Activated CD8-positive, alpha-beta memory T cell treated with anti-CD3 and anti-CD28 coated beads for 36 hours (primary cell): ENCODE results near the gene HPS1. TPM values are rescaled to one million over a fixed set of nuclear protein-coding genes. Genes with fewer than 3 reads are reported as not detected.

ENCODE experiments used
- CTCF ChIA-PET: fragments of 350-600 bp; sonication (Branson Sonifier 250); formaldehyde crosslinking; loops from one replicate; lab custom pipeline; 2021; ENCODE audit warnings: antibody characterized with exemption; lab: Charles Lee
- POLR2A ChIA-PET: fragments of 350-600 bp; sonication (Branson Sonifier 250); formaldehyde crosslinking; loops from one replicate; lab custom pipeline; 2021; ENCODE audit warnings: antibody characterized with exemption; lab: Charles Lee
- total RNA-seq, 2 experiments: library from RNA; stranded (reverse); gene quantifications; one replicate each; pipeline ENCODE4 v1.2.3, GENCODE V29; 2021

Gene HPS1
- total RNA-seq, 2 experiments from 2014 or later: 47.5 to 47.8 TPM

DNA sequence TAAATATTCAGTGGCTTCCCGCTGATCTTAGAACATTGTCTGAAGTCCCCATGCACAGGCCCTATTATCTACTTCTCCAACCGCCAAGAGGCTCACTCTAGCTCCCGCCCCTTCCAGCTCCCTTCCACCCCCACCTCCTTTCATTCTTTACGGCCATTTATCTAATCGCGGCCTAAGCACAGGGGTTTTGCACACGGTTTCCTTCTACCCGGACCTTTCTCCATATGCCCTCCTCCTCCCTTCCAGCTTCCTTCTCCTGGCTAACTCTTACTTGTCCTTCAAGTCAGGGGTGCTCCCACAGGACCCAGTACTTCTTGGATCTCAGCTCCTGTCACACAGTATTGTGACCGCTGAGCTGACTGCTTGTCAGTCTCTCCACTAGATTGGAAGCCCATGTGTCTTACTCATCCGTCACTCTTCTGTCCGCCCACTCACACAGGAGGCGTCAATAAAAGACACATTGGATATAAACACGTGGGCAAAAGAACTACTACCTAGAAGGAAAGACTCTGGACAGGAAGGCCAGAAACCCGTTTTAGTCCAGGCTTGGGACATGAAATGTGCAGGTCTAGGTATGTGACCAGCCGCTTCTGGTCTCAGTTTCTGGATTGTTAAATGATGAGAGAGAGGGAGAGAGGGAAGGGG is 20.2 kb upstream of the HPS1 start:
- ChIA-PET CTCF (interaction anchor here (0.5 to 2.1 kb wide), 15 partner anchors 9 to 964 kb away, joined by 3 to 12 read pairs (median 3); no protein-coding TSS in a partner anchor), POLR2A (no interaction called here)

DNA sequence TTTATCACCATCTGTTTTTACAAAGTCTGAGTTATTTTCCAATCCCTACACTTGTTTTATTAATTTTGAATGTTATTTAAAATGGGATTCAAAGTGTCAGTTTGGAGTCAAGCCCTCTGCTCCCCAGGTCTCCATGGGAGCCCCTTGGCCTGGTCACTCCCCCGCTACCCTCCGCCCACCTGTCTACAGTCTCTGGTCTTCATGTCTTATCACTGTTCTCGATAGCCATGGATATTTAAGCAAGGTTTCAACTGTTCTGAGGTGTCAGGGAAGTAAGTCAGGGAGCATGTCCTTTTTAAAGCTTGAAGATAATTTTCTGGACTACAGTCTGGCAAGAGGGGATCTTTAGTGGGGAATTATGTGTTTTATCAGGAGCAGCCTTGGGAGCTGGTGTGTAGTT is 19.1 kb upstream of the HPS1 start:
- ChIA-PET POLR2A (no interaction called here), CTCF (interaction anchor here (1.7 kb wide), 1 partner anchor 20 kb away, joined by 9 read pairs; no protein-coding TSS in a partner anchor)

DNA sequence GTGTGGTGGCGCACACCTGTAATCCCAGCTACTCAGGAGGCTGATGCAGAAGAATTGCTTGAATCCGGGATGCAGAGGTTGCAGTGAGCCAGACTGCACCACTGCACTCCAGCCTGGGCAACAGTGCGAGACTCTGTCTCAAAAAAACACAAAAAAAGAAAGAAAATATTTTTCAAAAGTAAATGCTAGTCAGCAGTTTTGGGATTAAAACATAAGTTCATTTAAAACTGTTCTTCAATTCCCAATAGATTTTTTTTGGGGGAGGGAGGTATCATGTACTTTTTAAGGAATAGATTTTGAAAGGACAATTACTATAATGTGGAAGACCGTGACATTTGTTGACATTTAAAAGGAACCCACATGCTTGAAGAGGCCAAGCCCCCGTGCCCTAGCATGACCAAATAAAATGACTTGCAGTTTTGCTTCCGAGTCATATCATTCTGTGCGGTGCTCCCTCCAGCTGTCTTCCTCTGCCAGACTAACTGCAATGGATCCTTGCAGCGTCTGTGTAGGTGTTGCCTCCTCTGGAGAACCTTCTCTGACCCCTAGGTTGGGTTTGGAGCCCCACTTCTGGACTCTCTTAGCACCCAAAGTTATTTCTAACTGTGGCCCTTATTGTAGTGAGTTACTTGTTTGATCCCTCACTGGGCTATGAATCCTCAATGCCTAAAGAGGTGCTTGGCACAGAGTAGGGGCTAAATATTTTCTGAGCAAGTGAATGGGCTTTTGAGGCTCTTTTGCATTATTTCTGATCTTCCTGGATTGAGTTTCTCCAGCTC is 17.4 kb upstream of the HPS1 start:
- ChIA-PET POLR2A (no interaction called here), CTCF (no interaction called here)

DNA sequence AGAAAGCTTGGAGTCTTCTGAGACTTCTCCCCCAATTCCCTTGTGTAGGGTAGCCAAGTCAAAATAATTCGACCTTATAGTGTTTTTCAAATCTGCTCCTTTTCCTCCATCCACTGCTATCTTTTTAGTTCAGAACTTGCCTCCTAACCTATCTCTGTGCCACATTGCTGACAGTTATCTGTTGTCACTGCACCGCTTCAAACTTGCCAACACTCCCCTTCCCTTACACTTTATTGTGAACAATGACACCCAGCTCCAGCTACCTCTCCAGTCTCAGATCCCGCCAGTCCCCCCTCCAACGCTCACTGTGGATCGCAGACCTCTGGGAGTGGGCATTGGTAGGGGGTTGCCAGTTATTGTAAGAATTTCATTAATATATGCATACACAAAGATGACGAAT is 16.3 kb upstream of the HPS1 start:
- ChIA-PET POLR2A (no interaction called here), CTCF (no interaction called here)

DNA sequence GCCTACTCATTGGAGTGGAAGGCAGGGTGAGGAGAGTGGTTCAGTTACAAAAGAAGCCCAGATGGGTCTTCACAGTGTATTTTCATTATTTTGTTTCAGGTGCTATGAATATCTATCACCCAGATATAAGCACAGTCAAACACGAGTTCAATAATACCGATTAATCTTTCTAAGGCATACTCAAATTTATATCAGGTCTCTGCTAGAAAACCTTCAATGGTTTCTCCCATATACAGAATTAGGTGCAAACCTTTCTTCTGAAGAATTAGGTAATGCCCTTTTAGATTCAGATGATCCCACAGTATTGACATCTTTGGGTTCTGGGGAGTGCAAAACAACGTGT is 14.7 kb upstream of the HPS1 start:
- CTCF ChIA-PET: no interaction called here
- POLR2A ChIA-PET: no interaction called here

DNA sequence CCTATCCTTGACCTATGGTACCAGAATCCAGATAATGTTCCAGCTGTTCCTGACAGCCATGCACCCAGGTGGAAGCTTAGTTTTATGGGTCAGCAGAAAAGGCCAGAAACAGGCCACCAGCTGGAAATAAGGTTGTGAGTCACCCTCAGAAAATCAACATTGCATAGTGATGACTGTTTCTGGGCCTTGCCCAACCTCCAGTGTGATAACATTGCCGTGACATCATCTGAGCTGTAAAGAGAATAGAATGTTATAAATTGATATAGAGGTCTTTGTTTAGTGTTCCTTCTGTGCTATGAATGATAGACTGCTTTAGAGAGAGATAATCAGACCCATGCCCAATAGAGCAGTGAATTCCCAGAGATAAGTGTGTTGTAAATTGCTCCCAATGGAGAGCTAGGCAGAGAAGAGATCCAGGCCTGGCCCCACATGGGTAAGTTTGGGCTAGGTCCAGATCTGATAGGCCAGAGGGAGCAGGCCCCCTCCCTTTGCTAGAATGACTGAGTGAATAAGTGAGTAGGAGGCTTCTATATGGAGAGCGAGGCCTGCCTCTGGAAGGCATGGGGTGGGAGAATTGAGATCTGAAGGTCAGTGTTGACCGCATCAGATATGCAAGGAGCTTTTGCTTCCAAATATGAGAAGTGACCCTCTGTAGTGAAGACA is 14.2 kb upstream of the HPS1 start:
- POLR2A ChIA-PET: no interaction called here
- CTCF ChIA-PET: no interaction called here

DNA sequence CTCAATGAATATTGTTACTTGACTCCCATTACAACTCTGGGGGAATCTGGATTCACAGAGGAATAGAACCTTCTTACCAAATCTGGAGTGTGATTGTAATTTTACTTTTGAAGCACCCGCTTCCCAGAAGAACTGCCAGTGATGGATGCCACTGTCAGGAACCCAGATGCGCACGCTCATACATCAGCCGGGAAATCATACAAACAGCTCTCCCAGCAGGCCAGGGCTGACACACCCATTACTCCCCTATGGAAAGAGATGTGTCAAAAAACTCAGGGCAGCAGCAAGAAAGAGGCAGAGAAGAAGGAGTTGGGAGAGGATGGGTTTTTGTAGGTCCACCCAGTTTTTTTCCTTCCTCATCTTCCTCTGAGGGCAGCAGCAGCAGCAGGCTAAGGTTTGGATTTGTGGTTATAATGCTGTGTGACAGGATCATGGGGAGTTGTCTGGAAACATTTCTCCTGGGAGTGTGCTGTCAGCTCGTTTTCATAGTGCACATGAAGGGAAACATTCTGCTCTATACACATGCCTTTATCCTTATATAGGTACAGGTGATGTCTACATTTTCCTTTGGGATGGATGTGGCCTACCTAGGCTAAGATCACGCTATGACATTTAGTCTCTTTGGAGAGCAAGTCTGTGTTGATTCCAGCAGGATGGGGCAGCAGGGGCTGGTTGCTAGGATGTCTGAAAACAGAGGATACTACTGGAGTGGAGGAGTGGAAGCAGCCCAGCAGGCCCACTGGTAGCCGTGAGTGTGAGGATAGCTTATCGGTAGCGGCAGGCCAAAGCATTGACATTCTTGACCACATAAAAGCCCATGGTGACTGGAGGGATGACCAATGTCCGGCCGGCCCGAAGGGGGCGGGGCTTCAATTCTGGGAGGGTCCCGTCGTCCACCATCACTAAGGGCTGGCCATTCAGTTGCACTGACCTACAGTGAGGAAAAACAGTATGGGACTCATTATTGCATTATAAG is 12.4 kb upstream of the HPS1 start:
- CTCF ChIA-PET: interaction anchor here (1.0 to 1.7 kb wide), 2 partner anchors 8 to 33 kb away, joined by 3 to 5 read pairs; no protein-coding TSS in a partner anchor
- POLR2A ChIA-PET: no interaction called here

DNA sequence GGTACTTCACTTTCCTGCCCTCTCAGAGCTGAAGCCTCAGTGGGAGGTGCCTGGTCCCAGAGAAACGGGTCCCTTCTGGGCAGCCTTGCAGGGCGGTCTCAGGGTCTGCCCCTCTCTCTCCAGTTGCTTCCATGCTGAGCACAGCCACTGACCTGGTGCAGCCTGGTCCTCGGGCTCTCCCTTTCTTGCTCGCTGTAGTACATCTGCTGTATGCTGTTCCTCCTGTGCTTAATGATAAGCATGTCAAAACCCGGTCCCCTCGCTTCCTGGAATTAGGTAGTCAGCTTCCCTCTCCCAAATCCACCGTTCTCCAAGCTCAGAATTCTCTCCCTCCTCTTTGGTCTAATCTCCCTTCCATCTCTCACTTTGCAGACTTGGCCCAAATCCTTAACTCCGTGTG is 11.0 kb upstream of the HPS1 start:
- ChIA-PET POLR2A (no interaction called here), CTCF (interaction anchor here (1.0 to 1.7 kb wide), 2 partner anchors 9 to 32 kb away, joined by 3 to 5 read pairs; no protein-coding TSS in a partner anchor)

DNA sequence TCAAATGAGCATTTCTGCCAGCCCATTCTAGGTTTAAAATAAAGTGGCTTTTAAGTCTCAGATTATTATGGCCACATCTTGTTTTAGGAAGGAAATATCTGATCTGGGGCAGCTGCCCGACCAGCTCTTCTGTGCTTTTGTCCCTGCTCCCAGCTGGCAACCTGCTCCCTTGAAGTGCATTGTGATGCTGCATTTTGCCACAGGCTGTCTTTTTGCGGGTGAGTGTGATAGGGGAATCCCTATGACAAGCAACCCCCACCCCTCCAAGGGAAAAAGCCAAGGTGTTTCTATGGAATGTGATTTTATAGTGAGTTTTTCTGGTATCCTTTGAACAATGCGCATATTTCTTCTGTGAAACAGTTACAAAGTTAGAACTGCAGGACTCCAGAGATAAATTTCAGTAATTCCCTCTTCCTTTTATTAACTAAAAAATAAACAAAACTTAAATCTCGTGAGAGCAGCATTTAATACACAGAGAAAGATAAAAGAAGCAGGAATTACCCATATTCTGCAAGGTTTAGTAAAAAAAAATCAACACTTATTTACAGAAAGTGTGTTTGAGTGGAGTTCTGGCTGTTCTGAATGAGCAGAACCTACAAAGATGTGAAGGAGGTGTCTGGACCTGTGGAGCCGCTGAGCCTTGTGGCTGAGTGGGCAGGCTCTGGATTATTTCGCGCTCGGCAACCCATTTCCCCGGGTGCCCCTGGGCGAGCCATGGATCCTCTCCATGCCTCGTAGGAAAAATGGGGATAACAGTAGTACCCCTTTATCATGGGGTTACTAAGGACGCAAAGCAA is 10.1 kb upstream of the HPS1 start:
- CTCF ChIA-PET: interaction anchor here (0.8 kb wide), 1 partner anchor 10 kb away, joined by 3 read pairs; no protein-coding TSS in a partner anchor
- POLR2A ChIA-PET: no interaction called here

DNA sequence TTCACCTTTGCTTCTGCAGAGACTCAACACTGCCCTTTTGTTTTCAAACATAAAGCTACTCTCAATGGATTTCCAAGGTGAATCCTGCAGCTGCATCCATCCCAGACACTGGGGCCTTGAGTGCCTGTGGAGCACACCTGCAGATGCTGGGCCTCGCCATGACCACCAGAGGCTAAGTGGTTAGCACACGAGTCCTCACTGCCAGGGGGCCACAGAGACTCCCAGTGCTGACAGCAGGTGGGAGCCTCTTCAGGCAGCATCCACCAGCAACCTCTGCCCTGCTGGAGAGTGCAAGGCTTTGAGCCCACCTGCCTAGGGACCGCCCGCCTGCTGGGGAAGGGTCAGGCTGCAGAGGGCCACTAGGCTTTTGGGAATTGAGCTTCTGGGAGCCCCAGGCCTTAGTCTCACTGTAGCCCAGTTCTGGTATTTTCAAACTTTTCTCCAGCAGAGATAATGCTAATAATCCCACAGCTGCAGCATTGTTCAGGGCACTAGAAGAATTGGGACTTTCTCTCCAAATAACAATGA is 9.4 kb upstream of the HPS1 start:
- CTCF ChIA-PET: interaction anchor here (0.8 kb wide), 1 partner anchor 11 kb away, joined by 3 read pairs; no protein-coding TSS in a partner anchor
- POLR2A ChIA-PET: no interaction called here

DNA sequence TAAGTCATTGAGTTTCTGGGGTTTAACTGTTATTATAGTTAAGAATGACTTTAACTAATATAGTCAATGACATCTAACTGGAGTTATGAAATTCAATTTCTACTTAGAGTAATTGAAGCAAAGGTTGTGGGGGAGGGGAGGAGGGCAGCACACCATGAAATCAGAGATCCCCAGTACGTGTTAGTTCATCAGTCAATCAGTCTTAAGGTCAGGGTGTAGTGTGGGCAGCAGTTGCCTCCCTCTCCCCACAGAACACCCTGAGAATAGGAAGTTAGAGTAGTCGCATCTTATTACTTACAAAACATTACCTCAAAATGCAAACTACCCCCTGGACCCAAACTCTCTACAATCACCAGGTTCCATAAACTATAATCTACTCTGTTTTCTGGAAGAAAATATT is 7.0 kb upstream of the HPS1 start:
- CTCF ChIA-PET: no interaction called here
- POLR2A ChIA-PET: no interaction called here

DNA sequence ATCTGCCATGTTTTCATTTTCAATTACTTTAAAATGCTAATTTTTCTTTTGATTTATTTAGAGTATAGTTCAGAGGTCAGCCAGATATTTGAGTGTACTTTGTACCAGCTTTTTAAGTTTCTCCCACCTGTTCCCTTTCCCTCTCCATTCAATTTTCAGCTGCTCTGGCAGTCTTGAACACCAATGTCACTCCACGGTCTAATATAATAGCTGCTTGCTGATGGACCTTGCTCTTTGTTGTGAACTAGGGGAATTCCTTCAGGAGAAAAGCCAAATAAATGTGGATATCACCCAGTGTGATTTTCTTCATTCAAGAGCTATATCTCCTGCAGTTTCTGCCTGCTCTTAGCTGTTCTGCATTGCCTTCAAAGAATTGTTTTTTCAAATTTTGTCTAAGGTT is 3.9 kb upstream of the HPS1 start:
- ChIA-PET POLR2A (no interaction called here), CTCF (no interaction called here)

DNA sequence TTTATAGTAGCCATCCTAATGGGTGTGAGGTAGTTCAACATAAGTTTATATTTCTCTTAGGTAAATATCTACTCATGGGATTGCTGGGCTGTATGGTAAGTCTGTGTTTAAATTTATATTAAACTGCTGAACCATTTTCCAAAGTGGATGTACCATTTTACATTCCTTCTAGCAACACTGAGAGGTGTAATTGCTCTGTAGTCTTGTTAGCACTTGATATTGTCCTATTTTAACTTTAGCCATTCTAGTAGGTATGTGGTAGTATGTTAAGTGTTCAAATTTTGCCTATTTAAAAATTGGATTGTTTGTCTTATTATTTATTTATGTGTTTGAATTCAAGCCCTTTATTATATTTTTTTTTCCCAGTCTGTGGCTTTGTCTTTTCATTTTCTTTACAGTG is 2.6 kb upstream of the HPS1 start:
- CTCF ChIA-PET: no interaction called here
- POLR2A ChIA-PET: no interaction called here

DNA sequence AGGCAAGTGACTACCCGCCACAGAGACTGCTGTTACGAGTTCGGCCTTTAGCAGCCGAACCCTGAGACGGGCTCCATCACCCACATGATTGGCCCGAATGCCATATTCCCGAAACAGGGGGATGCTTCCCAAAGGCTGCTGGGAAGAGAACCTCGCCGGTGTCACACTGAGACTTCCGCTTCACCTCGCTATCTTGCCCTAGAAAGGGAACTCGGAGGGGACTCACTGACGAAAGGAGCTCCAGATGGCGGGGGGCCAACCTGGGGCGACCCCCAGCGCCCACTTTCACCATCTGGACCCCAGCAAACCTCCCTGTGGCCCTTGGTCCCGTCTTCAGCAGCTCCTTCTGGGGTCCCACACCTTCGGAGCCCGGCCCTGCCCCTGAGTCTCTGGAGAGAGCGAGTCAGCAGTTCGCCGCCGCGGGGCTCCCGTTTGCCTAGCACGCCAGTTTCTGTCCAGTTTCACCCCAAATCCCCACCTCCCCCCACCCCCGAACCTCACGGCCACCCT is 529 bp downstream of the HPS1 start:
- CTCF ChIA-PET: interaction anchor here (1.9 kb wide), 1 partner anchor 21 kb away, joined by 9 read pairs; no protein-coding TSS in a partner anchor
- POLR2A ChIA-PET: interaction anchor here (0.6 kb wide), 1 partner anchor 11 kb away, joined by 3 read pairs; no protein-coding TSS in a partner anchor

DNA sequence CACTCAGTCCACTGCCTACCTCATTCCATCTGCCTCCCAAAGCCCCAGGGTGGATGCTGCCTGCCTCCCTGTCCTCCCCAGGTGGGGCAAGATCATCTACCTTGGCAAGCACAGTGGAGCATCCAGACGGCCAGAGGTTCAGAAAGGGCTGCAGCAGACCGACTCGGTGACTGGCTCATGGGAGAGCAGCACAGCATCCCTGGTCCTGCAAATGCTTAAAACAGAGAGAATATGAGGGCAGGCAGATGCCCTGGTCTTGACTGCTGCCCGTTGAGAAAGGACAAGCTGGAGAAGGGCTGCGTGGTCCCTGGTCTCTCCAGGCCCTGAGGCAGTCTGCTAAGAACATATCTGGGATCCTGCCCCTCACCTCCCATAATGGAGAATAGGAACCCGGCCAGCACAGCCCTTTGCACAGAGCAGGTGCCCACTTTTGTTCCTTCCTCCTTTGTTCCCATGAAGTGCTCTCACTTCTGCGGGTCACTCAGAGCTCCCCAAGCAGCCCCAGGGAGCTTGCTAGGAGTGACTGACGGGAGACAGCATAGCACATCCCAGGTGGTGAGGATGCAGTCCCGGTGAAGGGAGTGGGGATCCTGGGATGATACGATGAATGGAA is 1.4 kb downstream of the HPS1 start:
- CTCF ChIA-PET: interaction anchor here (1.5 to 1.9 kb wide), 2 partner anchors 20 to 21 kb away, joined by 4 to 9 read pairs; no protein-coding TSS in a partner anchor
- POLR2A ChIA-PET: interaction anchor here (0.6 kb wide), 1 partner anchor 10 kb away, joined by 3 read pairs; no protein-coding TSS in a partner anchor

DNA sequence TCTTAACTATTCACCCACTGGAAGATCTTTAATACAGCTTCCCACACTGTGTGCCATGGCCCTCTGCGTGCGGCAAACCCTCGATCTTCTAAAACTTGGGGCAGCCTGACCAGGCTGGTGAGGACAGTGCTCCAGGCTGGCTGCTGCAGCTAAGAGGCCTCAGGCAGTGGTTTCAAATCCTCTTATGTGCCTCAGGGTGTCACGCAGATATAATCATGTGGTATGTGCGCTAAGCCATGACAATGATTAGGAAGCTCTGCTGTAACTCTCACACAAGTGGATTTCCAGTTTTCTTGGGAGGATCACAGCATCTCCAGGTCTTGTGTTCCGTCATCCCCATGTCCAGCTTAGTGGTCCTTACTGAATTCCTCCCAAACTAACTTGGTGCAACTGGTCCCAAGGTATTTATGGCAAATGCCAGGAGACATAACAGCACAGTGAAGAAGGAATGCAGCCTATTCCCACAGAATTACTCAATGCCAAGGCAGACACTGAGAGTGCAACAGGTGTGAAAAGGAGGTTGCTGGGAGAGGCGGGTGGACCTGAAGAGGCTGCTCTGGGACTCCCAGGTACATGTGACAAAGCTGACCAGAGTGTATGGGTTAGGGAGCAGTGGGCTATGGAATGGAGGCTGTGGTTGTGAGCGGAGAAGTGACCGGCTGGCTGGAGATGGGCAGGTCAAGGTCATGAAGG is 2.3 kb downstream of the HPS1 start:
- CTCF ChIA-PET: interaction anchor here (1.5 kb wide), 1 partner anchor 19 kb away, joined by 4 read pairs; no protein-coding TSS in a partner anchor
- POLR2A ChIA-PET: no interaction called here

DNA sequence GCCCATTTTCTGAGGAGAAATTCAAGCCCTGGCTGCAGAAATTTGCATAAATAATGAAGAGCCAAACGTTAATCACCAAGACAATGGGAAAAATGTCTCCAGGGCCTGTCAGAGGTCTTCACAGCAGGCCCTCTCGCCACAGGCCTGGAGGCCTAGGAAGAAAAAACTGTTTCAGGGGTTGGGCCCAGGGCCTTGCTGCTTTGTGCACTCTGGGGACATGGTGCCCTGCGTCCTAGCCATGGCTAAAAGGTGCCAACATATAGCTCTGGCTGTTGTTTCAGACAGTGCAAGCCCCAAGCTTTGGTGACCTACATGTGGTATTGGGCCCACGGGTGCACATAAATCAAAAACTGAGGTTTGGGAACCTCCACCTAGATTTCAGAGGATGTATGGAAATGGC is 8.0 kb downstream of the HPS1 start:
- ChIA-PET POLR2A (no interaction called here), CTCF (no interaction called here)
